Parathyroid adenoma (tissue), 2 donors: ENCODE measurements around the gene SSR2.

Experiments used
- H2AFZ ChIP-seq: fragments of 300-600 bp; sonication (generic); one replicate; pipeline ENCODE4 v1.7.0; 2017; ENCODE audit warnings: antibody characterized with exemption, mild to moderate bottlenecking
- H3K27ac ChIP-seq: fragments of 300-600 bp; sonication (generic); one replicate; pipeline ENCODE4 v1.7.0; 2017
- H3K27me3 ChIP-seq: fragments of 300-600 bp; sonication (generic); one replicate; pipeline ENCODE4 v1.7.0; 2017; ENCODE audit warnings: low read length; ENCODE audit not compliant: control insufficient read depth, insufficient read depth
- H3K36me3 ChIP-seq: fragments of 300-600 bp; sonication (generic); one replicate; pipeline ENCODE4 v1.7.0; 2017; ENCODE audit warnings: low read length; ENCODE audit not compliant: control insufficient read depth, insufficient read depth
- H3K4me1 ChIP-seq: fragments of 300-600 bp; sonication (generic); one replicate; pipeline ENCODE4 v1.7.0; 2017; ENCODE audit warnings: control low read depth
- H3K4me2 ChIP-seq: fragments of 300-600 bp; sonication (generic); one replicate; pipeline ENCODE4 v1.7.0; 2017; ENCODE audit warnings: low read length
- H3K4me3 ChIP-seq: fragments of 300-600 bp; sonication (generic); one replicate; pipeline ENCODE4 v1.7.0; 2017; ENCODE audit warnings: low read depth, low read length
- H3K79me2 ChIP-seq: fragments of 300-600 bp; sonication (generic); one replicate; pipeline ENCODE4 v1.7.0; 2017; ENCODE audit warnings: control low read depth
- H3K9ac ChIP-seq: fragments of 300-600 bp; sonication (generic); one replicate; pipeline ENCODE4 v1.7.0; 2017; ENCODE audit warnings: mild to moderate bottlenecking
- H3K9me3 ChIP-seq: fragments of 300-600 bp; sonication (generic); one replicate; pipeline ENCODE4 v1.7.0; 2017; ENCODE audit warnings: low read length; ENCODE audit not compliant: control insufficient read depth
- CTCF ChIP-seq: fragments of 300-600 bp; sonication (generic); IDR thresholded peaks from one replicate; pipeline ENCODE4 v1.7.0; 2017; ENCODE audit warnings: antibody characterized with exemption, mild to moderate bottlenecking
- donor health status: primary hyperparathyroidism.

The SSR2 gene

DNA sequence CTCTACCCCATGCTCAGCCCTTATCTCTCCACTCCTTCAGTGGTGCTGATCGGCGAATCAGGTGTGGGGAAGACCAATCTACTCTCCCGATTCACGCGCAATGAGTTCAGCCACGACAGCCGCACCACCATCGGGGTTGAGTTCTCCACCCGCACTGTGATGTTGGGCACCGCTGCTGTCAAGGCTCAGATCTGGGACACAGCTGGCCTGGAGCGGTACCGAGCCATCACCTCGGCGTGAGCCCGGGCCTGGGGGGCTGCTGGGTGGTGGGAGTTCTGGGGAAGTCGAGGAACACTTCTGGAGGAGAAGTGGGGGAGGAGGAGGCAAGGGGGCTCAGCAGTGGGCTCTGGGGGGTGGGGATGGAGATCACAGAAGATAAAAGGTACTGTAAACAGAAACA, 45.1 kb upstream of the SSR2 start:
- Histone ChIP-seq H3K27me3 (no peaks in the 10 kb centered on the region), H3K9ac (no peak overlapping the region), H3K27ac (no peak overlapping the region), H3K4me2 (no peak overlapping the region), H3K79me2 (no peaks in the 10 kb centered on the region), H3K4me1 (no peaks in the 10 kb centered on the region), H3K36me3 (no peaks in the 10 kb centered on the region), H3K9me3 (no peaks in the 10 kb centered on the region), H2AFZ (no peak overlapping the region), H3K4me3 (no peak overlapping the region)
- TF ChIP-seq CTCF = no peak

DNA sequence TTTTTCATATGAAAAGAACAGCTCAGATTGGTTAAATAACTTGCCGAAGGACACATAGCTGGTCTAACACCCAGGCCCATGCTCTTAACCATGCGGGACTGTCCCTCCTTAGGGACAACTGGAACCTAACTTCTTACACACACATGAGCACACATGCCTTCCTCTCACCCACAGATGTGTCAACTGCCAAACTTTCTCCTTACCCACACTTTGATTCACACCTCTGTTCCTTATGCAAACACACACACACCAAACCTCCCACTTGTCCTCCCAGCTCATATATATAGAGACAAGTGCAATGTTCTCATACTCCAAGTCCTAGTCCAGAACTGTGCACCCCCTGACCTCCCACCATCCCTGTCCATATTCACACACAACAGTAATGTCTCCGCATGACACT, 44.5 kb upstream of the SSR2 start:
- no peak overlapping the region for H3K4me3 ChIP-seq
- H3K9me3 ChIP-seq = no peaks in the 10 kb centered on the region
- no peaks in the 10 kb centered on the region for H3K27me3 ChIP-seq
- H3K4me2 ChIP-seq = no peak overlapping the region
- H3K27ac ChIP-seq = no peak overlapping the region
- H3K4me1 ChIP-seq = no peaks in the 10 kb centered on the region
- no peak overlapping the region for H2AFZ ChIP-seq
- no peaks in the 10 kb centered on the region for H3K36me3 ChIP-seq
- no peaks in the 10 kb centered on the region for H3K79me2 ChIP-seq
- TF ChIP-seq CTCF = no peak
- no peak overlapping the region for H3K9ac ChIP-seq

- Histone ChIP-seq H3K4me1 (no peaks in the 10 kb centered on the region), H3K79me2 (no peaks in the 10 kb centered on the region), H2AFZ (no peak overlapping the region), H3K4me2 (no peak overlapping the region), H3K27me3 (no peaks in the 10 kb centered on the region), H3K4me3 (no peak overlapping the region), H3K9me3 (no peaks in the 10 kb centered on the region), H3K36me3 (no peaks in the 10 kb centered on the region), H3K9ac (no peak overlapping the region), H3K27ac (no peak overlapping the region)
- no peak for TF ChIP-seq CTCF
Measured at GRCh38 chr1:156064615-156065014, 43.9 kb upstream of the SSR2 start.

DNA sequence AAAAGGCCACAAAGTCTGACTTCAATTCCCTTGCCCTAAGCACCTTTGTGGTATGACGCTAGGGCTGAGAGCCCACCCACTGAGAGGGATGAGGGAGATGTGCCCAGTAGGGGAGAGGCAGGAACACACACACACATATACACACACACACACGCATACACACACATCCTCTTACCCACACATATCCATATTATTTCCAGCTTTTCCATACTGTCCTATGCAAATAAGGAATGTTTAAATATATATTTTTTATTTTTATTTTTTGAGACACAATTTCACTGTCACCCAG, 43.2 kb upstream of the SSR2 start:
- no peak overlapping the region for H2AFZ ChIP-seq
- H3K4me2 ChIP-seq = no peak overlapping the region
- no peak overlapping the region for H3K27ac ChIP-seq
- TF ChIP-seq CTCF = no peak
- no peak overlapping the region for H3K9ac ChIP-seq
- H3K4me3 ChIP-seq = no peak overlapping the region
- no peaks in the 10 kb centered on the region for H3K79me2 ChIP-seq
- no peaks in the 10 kb centered on the region for H3K4me1 ChIP-seq
- no peaks in the 10 kb centered on the region for H3K27me3 ChIP-seq
- no peaks in the 10 kb centered on the region for H3K9me3 ChIP-seq
- H3K36me3 ChIP-seq = no peaks in the 10 kb centered on the region

GRCh38 chr1:156062189-156062588, 41.4 kb upstream of the SSR2 start:
- H3K27me3 ChIP-seq = no peaks in the 10 kb centered on the region
- no peak overlapping the region for H3K4me3 ChIP-seq
- H3K9ac ChIP-seq = no peak overlapping the region
- H3K4me2 ChIP-seq = peak overlapping the region; percentile 98
- H3K36me3 ChIP-seq = no peaks in the 10 kb centered on the region
- no peaks in the 10 kb centered on the region for H3K9me3 ChIP-seq
- H3K4me1 ChIP-seq = no peaks in the 10 kb centered on the region
- H2AFZ ChIP-seq = no peak overlapping the region
- no peaks in the 10 kb centered on the region for H3K79me2 ChIP-seq
- H3K27ac ChIP-seq = no peak overlapping the region
- TF ChIP-seq CTCF = no peak
